Measurements from ENCODE around the gene MAPK8IP3.

Gene MAPK8IP3

GRCh38 chr16:1740781-1741490 is 34.9 kb downstream of the MAPK8IP3 start:
- no peak for DNase-seq

DNA sequence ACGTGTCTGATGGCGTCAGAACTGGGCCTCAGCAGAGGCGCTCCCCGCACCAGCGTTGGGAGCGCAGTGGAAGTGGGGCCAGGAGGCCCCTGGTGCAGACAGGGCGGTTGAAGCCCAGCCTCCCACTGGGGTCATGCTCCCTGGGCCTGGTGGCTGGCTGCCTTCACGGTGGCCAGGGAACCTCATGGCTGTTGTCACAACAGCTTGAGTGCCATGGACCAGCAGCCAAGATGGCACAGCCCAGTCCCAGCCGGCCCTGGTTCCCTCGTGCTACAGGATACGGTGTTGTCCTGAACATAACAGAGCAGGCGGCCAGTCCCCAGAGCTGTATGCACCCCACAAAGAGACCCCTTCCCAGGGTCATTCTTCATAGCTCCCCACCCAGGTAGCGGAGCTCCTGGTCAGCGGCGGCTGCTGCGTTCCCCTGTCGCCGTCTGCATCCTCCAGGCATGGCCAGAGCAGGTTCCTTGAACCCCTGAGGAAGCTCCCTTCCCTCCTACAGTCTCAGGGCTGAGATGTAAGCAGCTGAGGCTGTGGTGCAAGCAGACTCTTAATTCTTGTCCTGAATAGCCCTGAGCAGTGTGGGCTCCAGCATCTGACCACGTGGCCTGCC is 35.7 kb downstream of the MAPK8IP3 start:
- DNase-seq, result no peak

- DNase-seq, result no peak
Observed at GRCh38 chr16:1743376-1744337, 37.7 kb downstream of the MAPK8IP3 start.

GRCh38 chr16:1744338-1744840 is 38.4 kb downstream of the MAPK8IP3 start:
- no peak for DNase-seq

DNA sequence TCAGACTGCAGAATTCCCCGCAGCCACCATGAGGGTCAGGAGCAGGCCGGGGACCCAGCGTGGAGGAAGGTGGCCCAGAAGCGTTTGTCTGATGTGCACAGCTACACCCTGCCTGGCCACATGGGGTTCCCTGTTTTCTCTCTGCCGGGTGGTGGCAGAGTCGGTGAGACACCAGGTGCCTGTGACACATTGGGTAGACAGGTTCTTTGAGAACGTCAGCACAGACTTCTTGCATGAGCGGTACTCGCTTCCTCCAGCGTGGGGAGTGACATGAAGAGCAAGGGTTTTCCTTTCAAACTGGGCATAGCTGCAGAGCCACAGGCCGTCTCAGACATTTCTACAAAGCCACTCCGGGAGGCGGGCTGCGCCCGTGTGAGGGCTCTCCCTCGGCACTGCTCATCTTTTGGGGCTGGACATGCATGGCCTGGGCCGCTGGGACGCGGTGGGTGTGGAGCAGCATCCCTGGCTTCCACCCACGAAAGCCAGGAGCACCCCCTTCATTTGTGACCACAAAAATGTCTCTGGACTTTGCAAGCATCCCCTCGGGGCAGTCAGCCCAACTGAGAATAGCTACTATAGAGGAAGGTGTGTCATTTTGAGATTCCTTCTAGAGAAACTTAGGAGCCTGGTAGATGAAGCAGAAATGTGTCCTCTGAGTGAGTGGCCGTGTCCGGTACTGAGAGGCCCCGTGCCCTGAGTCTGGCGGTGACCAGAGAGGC is 39.3 kb downstream of the MAPK8IP3 start:
- no peak for DNase-seq

DNA sequence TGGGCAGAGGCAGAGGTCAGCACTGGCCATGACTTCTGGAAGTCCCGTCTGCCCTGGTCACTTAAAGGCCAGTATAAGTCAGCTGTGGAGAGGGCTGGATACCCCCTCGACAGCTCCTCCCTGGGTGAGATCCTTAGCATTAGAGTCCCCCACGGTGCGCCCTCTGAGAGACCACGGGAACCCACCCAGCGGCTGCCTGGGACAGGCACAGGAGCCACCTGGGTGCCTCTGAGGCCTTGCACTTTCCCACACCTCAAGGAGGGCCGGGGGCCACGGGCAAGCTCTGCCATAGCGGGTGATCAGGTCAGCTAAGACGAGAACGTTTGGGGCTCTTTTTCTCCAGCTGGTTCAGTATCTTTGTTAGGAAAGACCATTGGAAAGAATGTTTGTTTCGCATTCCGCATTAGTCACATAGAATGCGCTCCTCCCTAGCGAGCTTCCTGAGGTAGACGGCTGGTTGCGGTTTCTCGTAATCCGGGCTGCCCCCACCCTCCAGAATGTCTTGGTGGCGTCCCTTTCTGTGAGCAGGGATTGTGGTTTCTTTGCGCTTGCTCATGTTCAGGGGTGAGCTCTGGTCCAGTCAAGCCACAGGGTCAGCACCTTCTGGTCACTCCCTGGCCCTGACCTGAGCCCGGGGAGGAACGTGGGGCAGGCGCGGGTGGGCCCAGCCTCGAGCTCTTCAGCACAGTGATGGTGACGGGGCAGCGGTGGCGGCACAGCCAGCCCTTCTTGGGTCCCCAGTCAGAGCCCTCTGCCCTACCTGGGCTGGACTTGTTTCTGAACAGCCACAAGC is 40.1 kb downstream of the MAPK8IP3 start:
- no peak for DNase-seq

DNA sequence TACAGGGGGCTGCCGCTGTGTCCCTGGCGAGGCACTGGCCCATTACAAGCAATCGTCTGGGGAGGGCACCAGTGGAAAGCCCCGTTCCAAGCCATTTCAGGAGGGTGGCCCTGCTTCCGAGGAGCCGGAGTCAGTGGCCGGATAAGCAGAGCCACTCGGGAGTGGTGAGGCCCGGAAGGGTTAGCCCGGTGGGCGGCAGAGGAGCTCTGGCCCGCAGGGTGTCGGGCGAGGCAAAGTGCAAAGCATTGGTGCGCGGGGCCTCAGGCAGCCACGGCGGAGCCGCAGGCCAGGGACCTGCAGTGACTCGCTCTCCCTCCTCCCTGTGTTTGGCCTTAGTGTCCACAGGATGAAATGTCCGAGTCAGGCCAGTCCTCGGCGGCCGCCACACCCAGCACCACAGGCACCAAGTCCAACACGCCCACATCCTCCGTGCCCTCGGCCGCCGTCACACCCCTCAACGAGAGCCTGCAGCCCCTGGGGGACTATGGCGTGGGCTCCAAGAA is 40.7 kb downstream of the MAPK8IP3 start:
- DNase-seq, result no peak

DNA sequence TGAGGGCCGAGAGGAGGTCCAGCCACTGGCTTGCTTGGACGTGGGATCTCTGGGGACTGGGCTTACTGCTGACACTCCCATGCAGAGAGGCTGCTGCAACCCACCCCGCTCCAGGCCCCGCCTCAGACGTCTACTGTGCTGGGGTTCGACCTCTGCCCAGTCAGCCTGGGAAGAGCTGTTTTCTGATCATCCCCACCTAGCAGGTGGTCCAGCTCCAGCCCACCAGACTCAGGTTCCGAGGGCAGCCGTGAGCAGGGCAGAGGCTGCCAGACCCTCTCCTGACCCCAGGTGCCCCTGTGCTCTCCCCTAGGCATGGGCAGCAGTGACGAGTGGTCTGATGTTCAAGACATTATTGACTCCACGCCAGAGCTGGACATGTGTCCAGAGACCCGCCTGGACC is 41.9 kb downstream of the MAPK8IP3 start:
- DNase-seq, result no peak

- no peak for DNase-seq
Observed at GRCh38 chr16:1749152-1750117, 43.4 kb downstream of the MAPK8IP3 start.

GRCh38 chr16:1751946-1752345 is 46.0 kb downstream of the MAPK8IP3 start:
- DNase-seq, result no peak

- DNase-seq, result no peak
Observed at GRCh38 chr16:1752853-1753252, 46.9 kb downstream of the MAPK8IP3 start.

DNA sequence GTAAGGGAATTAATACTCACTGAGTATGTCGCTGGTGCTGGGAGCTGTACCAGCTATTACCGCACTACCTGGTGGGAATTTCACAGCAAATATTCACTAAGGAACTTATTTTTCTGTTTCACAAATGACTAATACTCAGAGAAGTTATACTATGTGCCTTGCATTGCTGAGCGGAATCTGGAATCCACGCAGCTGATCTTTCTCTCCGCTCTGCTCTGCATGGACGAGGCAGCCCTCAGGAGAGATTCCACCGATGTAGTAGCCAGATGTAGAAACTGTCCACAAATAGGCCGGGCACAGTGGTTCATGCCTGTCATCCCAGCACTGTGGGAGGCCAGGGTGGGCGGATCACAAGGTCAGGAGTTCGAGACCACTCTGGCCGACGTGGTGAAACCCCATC is 48.2 kb downstream of the MAPK8IP3 start:
- DNase-seq, result no peak

GRCh38 chr16:1757714-1758461 is 51.9 kb downstream of the MAPK8IP3 start:
- no peak for DNase-seq

- no peak for DNase-seq
Observed at GRCh38 chr16:1758923-1759322, 52.9 kb downstream of the MAPK8IP3 start.

DNA sequence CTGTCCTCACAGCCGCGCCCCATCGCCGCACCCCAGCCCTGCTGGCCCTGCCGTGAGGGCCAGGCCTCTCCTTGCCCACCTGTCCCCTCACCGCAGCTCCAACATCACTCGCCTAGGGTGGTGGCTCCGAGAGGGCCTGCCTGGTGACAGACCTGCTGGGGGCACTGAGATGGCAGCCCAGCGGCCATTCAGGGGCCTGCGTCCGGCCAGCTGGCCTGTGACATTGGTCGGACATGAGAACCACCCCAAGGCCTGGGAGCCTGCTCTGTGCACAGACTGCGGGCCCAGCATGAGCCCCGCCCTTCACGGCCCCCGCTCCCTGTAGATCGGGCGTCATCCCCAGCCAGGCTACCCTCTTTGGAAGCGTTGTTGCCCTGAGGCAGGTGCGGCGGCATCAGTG is 53.5 kb downstream of the MAPK8IP3 start:
- no peak for DNase-seq

DNA sequence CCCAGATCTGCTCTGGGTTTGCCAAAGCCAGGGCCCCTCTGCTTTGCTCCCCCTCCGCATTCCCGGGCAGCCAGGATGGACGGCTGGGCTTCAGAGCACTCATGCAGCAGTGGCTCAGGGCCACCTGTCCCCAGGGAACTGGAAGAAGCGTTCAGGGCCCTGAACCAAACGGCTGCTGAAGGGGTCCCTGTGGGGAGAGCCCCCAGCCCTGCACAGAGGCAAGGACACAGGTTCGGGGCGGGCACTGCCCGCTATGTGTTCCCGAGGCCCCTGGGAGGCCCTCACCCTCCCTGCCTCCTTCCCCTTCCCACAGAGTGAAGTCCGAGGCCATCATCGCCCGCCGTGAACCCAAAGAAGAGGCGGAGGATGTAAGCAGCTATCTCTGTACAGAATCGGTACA is 54.9 kb downstream of the MAPK8IP3 start:
- DNase-seq, result no peak

DNA sequence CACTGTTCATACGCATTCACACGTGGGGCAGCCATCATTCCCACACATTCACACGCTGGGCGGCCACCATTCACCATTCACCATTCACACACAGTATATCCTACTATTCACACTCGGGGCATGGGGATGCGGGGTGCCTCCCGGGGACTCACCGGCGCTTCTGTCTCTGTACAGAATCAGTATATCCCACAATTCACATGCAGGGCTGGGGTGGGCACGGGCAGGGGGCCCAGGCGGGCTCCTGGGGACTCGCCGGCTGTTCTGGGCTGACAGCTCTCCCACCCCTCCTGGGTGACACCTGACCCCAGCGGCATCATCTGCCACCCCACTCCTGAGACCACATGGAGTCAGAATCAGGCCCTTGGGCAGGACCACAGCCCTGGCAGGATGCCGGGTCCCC is 55.8 kb downstream of the MAPK8IP3 start:
- DNase-seq, result no peak

GRCh38 chr16:1762196-1762878 is 56.3 kb downstream of the MAPK8IP3 start:
- no peak for DNase-seq

DNA sequence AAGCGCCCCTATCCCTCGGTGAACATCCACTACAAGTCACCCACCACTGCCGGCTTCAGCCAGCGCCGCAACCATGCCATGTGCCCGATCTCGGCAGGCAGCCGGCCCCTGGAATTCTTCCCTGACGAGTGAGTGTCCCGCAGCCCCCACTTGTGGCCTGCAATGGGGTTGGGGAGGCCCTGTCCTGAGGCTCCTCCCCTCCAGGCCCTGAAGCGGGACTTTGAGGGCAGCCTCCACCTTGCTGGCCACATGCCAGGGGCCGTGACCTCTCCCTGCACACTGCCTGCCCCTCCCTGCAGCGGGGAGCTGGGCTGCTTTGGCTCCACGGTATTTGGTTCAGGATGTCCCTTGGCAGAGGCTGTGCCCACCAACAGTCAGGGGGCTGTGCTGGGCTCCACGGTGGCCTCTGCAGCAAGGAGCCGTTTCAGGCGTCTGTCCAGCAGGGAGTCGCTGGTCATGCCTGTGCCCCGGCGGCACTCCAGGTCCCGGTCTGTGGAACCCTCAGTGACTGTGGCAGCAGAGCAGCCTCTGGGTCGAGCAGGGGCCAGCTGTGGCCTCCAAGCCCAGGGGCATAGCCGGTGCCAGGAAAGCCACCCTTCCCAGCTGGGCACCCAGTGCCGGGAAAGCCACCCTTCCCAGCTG is 57.0 kb downstream of the MAPK8IP3 start:
- DNase-seq, result no peak
